ENCODE data around the gene MN1.
A peak's percentile ranks its signal among the peaks of the same experiment; 100 is the strongest.

The MN1 gene

DNA sequence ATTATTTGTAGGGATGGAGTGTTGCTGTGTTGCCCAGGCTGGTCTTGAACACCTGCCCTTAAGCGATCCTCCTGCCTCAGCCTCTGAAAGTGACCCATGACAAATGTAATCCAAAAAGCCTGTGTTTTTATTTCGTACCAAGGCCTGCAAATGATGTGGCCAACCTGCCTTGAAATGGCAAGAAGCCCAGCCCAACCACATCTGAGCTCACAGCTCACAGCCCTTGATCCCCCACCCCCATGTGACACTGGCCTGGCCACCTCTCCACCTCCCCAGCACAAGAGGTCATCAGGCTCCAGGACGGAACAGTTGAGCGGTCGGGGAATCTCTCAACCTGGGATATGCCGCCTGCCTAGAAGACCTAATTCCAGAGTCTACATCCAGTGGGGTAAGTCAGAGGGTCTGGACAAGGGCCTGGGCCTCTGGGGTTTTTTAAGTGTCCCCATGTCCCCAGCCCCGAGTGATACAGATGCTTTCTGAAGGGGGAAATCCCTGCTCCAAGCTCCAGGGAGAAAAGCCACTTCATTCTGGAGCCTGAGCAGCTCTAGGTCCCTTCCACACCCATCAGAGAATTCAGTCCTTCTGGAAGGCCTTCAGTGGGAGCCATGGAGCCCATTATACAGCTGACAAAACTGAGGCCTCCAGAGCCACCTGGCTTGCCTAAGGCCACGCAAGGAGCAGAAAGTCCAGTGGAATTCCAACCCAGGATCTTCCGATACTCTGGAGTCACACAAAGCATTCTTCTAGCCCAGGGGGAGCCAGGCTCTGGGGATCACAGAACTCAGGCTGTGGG, 70.7 kb downstream of the MN1 start:
- no peak for DNase-seq

DNA sequence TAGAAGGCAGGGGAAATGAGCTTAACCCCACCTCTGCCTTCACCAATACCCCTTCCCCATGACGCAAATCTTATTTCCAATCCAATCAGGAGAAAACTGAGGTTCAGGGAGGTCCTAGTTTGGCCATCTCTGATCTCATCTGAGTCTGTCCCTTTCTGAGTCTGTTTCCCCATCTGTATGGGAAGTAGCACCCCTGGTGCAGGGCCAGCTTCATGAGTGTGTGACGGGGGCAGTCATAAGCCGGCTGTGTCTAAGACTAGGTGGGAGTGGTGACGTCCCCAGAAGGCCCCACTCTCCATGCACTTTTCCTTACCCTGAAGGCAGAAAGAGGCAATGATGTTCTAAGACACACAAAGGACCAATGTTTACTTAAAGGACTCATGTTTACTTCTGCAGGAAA, 72.3 kb downstream of the MN1 start:
- DNase-seq = no peak

DNA sequence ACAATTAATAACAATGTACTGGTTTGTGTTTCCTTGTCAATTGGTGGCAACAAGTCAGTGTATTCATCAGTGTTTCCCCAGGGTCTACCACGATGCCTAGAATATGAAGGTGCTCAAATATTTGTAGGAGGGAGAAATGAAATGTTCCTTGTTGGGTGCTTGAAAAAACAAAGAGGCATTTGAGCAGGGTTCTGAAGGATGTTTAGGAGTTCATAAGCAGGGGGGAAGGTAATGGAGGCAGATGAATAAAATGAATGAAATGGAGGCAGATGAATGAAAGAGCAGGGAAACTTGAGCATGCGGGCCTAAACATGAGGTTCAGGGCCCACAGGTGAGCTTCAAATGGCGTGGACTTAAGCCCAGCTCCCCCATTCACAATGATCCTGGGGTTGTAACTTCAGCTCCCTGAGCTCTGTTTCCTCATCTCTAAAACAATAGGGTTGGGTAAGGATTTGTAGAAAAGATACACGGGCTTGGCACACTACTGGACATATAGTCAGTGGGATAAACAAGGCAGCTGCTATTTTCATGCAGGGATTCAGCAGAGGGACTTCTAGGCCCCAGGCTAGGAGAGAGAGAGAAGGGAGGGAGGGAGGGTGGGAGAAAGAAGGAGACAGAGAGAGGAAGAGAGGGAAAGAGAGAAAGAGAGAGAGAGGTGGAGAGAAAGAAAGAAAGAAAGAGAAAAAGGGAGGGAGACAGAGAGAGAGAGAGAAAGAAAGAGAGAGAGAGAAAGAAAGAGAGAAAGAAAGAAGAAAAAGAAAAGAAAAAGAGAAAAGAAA, 73.7 kb downstream of the MN1 start:
- DNase-seq = no peak

DNA sequence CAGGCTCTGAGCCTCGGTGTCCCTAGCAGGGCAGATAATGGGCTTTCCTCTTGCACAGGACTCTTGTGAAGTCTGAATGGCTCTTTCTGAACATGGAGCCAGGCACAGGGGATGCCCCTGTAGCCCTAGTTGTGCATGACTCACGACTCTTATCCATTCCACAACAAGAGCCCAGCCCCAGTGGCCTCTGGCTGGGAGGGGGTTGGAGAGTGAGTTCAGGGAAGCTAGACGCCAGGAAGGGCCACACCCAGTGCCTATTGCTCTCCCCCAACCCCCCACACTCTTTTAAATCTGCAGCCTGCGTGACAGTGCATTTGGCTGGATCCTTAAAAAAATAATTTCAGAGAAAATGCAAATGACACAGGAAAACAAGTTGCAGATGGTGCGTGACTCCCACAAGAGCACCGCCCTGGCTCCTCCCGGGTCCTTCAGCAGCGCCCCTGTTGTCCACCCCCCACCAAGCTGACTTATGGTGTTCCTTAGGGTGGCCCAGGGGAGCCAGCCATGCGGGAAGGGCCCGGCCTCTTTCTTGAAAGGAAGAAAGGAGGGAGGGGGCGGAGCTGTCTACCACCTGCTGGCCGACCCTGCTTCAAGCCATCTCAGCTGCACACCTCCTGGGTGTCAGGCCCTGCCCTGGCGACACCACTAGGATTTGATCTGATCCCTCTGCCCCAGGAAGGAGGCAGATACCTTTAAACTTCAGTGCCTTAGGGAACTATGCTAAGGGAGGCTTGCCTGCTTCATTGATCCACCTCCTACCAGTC, 74.7 kb downstream of the MN1 start:
- DNase-seq = no peak

DNA sequence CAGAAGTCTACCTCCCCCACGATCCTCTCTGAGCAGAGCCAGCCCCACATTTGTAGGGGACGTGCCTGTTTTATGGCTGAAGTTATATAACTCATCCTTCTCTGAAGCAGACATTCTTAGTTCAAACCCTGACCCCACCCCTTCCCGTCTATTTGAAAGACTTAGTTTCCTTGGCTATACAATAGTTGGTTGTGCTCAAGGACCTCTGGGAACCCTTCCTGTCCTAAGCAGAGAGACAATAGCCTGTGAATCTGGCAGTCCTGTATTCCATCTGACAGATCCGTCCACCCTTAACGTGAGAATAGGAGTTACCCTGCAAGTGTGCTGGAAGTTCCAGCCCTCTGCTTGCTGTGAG, 75.2 kb downstream of the MN1 start:
- DNase-seq = no peak

DNA sequence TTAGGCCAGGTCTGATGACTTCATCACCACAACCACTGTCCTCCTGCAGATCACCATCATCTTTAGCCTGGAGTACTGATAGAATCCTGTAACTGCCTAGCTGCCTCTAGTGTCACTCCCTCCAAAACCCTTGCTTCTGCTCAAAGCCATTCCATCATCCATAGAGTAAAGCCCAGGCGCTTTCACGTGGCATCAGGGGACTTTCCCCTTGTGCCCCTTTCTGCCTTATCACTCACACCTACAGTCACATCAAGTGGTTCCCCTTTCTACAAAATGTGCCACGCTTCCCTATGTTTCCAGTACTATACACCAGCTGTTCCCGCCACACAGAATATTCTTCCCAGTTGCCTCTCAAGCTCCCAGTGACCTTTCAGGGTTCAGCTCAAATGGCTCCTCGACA, 75.9 kb downstream of the MN1 start:
- no peak for DNase-seq

DNA sequence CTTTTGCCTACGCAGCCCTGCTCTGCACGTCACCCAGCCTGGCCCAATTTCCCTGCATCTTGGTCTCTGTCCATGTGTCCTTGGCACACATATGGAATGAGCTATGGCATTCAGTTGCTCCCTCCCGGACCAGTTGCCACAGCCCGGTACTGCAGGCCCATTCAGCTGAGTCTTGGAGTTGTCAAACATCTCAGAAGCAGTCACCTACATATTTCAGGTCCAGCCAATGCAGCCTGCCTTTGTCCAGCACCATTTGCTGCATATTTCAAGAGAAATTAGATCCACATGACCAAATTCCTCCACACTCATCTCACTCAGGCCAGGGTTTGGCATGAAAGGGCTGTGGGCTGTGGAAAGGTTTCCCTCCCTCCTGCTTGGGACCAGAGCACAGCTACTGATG, 76.8 kb downstream of the MN1 start:
- DNase-seq = no peak

DNA sequence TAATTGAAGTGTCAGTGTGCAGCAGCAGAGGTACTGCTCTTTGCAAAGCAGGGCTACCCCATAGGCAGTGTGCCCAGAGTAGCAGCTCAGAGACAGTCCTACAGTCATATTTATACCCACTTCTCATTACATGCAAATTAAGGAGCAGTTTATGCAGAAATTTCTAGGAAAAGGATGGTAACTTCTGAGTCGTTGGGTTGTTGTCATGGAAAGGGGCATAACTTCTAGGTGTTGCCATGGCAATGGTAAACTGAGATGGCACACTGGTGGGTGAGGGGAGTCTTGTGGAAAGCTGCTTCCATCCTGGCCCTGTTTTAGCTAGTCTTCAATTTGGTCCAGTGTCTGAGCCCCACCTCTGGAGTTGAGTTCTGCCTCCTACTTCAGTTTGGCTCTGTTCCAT, 77.4 kb downstream of the MN1 start:
- no peak for DNase-seq

DNA sequence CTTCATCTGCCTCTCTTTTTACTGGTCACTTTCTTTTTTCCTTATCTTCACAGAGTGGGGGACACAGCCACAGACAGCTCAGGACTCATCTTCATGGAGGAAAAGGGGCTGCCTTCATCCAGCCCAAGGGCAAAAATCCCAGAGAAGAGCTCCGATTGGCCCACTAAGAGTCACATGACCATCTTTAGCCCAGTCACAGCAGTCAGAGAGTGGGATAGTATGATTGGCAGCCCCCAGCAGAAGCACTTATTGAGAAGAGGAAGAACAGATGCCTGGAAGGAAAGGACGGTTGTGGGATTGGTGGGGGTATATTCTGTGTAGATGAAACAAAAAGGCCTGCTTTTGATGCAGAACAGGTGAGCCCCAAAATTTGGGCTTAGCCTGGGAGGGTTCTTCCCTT, 77.8 kb downstream of the MN1 start:
- no peak for DNase-seq

DNA sequence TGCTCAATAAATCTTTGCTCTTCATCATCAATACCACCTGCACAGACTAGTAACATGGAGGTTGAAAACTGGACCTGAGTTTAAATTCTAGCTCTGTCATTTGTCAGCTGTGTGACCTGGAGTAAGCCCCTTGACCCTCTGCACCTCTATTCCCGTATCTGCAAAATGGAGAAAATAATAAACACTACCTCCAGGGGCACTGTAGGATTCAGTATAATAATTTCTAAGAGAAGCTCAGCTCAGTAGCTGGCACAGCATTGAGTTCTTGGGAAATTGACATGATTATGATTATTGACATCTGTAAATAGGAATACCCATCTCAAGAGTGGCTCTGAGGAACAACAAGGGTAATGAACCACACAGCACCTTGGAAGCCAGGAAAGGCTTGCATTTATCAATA, 78.4 kb downstream of the MN1 start:
- DNase-seq = no peak

DNA sequence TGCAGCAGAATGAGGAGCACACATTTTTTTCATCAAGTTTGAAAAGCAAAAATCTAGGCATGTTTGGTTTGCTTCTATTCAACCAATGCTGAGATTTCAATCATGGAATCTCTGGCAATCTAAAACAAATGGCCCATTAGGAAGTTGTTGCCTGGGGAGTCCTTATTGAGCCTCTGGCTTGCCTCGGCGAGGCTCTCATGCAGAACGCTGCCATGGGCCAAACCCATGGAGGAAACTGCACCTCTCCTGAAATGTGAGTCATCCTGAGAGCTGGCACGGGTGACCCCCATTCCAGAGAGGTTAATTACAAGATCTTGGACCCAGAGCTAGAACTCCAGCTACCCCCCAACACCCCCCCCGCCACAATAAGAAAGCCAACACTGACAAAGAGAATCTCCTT, 80.7 kb downstream of the MN1 start:
- no peak for DNase-seq

DNA sequence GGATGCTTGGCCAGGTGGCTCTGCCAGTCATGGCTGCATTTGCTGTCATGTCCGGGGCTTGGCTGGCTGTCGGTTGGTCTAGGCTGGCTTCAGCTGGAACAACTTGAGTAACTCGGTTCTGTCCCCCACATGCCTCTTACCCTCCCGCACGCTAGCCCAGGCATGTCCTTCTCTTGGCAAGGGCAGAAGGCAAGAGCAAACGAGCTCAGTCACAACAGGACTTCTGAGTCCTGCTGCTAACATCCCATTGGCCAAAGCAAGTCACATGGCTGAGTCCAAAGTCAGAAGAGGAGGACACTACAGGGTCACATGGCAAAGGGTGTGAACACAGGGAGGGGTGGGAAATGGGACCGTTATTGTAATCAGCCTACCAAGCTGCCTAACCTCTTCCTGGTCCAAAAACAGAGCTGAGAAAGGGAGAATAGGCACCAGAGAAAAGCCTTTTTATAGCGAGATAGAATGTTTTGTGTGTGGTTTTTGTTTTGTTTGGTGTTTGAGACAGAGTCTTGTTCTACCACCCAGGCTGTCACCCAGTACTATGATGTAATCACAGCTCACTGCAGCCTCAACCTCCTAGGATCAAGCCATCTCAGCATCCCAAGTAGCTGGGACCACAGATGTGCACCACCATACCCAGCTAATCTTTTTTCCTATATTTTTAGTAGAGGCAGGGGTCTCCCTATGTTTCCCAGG, 81.9 kb downstream of the MN1 start:
- DNase-seq = no peak

DNA sequence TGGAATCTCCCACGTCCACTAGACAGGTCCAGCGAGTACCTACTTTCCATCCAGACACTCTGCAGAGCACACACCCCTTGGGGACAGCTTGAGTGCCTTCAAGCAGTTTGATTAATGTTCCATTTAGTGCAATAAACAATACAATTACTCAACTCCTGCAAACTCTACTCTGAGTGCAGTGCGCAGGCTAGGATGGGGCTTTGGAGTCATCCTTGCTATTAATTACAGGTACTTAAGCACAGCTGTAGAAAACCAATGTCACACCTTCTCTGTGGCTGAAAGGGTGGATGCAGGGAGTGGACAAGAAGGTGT, 82.6 kb downstream of the MN1 start:
- no peak for DNase-seq

DNA sequence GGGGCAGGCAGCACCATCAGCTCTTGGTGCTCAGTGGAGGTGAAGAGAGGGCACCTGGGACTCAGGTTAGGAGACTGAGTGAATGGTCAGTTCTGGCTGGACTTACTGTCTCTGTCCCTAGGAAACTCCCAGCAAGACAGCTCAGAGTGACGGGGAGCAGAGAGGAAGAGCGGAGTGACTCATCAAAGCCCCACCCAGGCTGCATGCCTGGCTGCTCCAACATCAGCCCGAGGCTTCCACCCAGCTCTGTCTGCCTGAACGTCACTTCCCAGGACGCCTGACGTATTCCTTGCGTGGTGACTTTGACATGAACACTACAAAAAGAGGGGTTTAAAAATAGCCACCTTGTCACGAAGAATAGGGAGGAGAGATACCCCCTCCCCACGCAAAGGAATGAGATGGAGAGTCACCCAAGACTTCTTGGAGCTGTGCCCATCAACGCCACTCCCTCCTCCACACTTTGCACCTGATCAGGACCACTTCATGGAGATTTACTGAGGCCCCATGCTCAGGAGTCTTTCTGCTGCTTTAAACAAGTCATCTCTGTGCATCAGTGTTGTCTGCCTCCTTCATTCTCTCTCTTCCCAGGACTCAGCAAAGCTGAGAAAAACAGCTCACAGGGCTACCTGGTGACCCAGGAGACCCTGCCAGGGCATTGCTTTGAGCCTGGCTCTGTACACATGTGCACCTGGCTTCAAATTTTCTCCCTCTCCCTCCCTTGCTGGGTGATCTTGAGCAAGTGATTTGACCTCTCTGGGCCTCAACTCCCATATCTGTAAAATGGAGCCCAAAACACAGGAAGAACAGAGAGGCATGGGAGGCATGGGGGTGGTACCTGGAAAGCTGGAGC, 83.1 kb downstream of the MN1 start:
- DNase-seq = peak; percentile 15

DNA sequence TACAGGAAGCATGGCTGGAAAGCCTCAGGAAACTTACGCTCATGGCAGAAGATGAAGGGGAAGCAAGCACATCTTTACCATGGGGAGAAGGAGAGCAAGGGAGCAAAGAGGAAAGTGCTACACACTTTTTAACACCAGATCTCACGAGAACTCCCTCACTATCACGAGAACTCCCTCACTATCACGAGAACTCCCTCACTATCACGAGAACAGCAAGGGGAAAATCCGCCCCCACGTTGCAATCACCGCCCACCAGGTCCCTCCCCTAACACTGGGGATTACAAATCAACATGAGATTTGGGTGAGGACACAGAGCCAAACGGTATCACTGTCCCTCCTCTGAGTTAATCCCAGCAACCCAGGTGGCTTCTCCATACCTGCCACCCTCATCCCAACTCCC, 84.5 kb downstream of the MN1 start:
- DNase-seq = no peak

DNA sequence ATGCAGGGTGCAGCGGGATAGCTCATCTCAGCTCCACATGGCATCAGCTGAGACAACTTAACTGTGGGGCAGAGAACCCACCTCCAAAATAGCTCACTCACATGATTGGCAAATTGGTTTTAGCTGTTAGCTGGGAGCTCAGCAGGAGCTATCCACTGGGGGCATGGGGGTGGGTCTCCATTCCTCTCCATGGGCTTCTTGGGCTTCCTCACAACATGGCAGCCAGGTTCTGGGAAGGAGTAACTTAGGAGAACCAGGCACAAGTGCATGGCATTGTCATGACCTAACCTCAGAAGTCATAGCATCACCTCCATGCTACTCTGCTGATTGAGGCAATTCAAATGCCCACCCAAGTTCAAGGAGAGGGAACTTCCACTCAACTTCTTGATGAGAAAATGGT, 85.5 kb downstream of the MN1 start:
- DNase-seq = no peak

DNA sequence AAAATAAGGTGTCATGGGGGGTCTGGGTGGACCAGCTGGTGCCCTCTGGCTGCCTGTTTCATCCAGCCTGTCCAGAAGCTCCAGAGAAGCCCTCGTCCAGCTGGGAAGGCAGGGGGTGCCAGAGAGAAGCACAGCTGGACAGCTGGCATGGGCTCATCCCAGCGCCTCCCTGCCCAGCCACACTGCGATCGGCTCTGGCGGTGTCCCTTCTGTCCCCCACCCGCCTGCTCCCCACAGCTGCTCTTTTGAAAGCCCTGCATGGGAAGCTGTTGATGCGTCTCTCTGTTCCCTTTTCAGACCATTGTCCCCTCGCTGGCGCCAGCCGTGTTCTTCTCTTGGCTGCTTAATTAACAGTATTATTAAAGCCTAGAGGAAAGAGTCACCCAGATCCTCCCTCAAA, 86.5 kb downstream of the MN1 start:
- no peak for DNase-seq

DNA sequence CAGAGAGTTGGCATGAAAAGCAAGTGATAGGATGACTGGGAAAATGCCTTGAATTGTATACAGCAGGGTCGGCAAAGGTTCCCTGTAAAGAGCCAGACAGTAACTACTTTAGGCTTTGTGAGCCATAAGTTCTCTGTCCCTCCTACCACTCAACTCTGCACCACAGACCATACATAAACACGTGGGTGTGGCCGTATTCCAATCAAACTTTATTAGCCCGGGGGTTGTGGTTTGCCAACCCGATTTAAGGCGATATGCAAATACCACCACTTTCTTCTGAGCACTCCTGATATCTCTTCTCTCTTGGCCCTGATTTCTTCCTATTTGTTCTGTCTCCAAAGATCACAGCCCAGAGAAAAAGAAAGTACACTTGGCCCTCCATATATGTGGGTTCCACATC, 87.5 kb downstream of the MN1 start:
- no peak for DNase-seq

DNA sequence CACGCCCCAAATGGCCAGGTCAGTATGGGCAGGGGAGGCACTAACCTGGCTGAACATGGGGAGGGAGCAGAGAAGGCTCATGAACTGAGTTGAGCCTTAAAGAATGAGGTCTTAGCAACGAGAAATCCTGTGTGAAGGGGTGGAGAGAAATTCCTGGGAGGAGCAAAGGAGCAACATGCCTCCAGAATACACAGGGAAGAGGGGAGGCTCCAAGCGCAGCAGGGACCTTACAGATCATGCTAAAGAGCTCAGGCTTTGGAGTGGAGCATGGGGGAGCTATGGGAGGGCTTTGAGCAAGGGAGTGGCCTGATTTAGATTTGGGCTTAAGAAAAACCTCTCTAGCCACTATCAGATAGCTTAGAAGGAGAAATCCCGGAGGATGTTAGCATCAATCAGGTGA, 88.1 kb downstream of the MN1 start:
- DNase-seq = no peak

DNA sequence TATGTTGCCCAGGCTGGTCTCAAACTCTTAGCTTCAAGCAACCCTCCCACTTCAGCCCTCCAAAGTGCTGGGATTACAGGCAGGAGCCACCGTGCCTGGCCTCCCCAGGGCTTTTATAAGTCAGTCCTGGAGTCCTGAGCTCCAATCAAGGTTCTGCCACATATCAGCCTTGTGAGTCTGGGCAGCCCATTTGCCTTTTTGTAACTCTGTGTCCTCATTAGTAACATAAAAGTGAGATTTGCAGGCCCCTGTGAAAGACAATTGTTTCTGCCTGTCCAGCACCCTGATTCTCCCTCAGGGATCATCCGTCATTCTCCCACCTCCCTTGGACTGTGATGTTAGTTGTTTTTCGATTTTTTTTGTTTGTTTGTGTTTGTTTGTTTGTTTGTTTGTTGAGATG, 89.8 kb downstream of the MN1 start:
- no peak for DNase-seq

DNA sequence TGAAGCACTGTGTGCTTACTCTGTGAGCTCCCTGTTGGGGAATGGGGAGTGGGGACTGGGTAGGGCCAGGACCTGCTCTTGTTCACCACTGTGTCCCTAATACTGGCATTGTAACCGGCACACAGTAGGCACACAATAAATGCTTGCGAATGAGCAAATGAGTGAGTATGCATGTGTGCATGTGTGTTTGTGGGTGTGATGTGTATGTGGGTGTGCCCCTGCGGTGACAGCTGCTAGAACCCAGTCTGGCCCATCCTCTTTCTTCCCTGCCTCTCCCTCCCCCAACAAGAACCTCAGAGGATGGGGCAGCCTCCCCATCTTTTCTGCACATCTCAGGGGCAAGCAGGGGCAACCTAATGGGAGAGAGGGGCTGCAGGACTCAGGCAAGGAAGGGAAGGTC, 90.5 kb downstream of the MN1 start:
- no peak for DNase-seq

DNA sequence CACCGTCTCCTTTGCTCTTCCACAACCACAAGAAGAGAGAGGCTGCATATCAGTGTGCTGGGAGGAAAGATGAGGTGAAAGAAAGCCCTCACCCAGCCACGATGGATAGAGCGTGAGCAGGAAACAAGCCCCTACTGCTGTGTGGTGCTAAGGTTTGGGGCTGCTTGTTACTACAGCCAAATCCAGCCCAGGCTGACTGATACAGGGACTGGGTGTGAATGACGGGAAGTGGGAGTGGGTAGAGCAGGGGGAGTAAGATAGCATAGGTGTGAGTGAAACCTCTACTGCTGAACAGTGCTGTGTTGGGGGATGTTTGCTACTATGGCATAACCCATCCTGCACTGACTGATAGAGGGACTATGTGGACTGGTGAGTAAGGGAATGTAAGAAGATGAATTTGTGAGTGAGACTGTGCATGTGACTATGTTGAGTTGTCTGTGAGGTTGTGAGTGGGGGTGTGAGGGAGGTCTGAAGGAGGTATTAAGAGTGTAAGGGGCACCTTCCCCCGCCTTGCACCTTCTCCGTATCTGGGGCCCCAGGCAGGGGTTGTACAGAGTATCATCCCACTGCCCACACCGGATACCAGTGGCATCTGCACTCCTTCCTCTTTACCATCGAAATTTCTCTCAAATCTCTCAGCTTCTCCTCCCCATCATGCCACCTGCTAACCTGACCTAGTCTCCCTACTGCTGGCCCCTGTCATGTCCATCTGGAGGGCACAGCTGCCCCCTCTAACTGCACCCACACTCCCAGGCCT, 91.5 kb downstream of the MN1 start:
- no peak for DNase-seq

Data from CD4-positive, alpha-beta T cell treated with Interleukin-12 subunit alpha and Interleukin-12 subunit beta, for 1 hour (primary cell).